Measurements from ENCODE around the gene RAB27A. TPM values are rescaled to one million over a fixed set of nuclear protein-coding genes. Genes with fewer than 3 reads are reported as not detected.

The RAB27A gene
- total RNA-seq, 2 donors from 2014 or later: 5.0 to 7.9 TPM

GRCh38 chr15:55279100-55279745 is 10.4 kb downstream of the RAB27A start:
- no peak overlapping the region for H3K4me3 ChIP-seq
- H3K9me3 ChIP-seq: no peaks in the 10 kb centered on the region
- H3K27ac ChIP-seq: no peak overlapping the region
- no peaks in the 10 kb centered on the region for H3K36me3 ChIP-seq
- TF ChIP-seq, protein P1, sequence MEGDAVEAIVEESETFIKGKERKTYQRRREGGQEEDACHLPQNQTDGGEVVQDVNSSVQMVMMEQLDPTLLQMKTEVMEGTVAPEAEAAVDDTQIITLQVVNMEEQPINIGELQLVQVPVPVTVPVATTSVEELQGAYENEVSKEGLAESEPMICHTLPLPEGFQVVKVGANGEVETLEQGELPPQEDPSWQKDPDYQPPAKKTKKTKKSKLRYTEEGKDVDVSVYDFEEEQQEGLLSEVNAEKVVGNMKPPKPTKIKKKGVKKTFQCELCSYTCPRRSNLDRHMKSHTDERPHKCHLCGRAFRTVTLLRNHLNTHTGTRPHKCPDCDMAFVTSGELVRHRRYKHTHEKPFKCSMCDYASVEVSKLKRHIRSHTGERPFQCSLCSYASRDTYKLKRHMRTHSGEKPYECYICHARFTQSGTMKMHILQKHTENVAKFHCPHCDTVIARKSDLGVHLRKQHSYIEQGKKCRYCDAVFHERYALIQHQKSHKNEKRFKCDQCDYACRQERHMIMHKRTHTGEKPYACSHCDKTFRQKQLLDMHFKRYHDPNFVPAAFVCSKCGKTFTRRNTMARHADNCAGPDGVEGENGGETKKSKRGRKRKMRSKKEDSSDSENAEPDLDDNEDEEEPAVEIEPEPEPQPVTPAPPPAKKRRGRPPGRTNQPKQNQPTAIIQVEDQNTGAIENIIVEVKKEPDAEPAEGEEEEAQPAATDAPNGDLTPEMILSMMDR (IDR thresholded peaks at IDR 0.05): no peak
- H3K27me3 ChIP-seq: no peaks in the 10 kb centered on the region
- DNase-seq (ENCODE audit: low spot score): no peak
- peaks cover 0 to 4% of the 10 kb centered on the region in 2 donors for H3K4me1 ChIP-seq

DNA sequence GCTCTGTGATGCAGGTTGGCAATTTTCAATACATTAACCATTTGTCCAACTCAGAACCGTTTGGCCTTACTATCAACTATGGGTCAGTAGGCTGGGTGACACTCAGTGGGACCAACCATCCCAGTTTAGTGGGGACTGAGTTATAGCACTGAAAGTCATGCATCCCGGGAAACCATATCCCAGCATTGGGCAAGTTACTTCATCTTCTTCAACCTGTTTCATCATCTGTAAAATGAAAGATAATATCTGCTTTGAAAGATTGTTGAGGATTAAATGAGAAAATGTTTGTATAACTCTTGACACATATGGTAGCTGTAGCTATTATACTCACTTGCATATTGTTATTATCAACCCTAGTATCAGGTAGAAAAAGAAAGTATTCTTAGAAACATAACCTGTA is 11.9 kb downstream of the RAB27A start:
- H3K27ac ChIP-seq: no peak overlapping the region
- no peaks in the 10 kb centered on the region for H3K4me1 ChIP-seq
- no peaks in the 10 kb centered on the region for H3K27me3 ChIP-seq
- no peak for DNase-seq (ENCODE audit: low spot score)
- TF ChIP-seq, protein P1 (IDR thresholded peaks at IDR 0.05): no peak
- H3K9me3 ChIP-seq: no peaks in the 10 kb centered on the region
- H3K4me3 ChIP-seq: no peak overlapping the region
- no peaks in the 10 kb centered on the region for H3K36me3 ChIP-seq

- DNase-seq (ENCODE audit: low spot score): no peak
- Histone ChIP-seq H3K4me3 (no peak overlapping the region), H3K27me3 (no peaks in the 10 kb centered on the region), H3K9me3 (no peaks in the 10 kb centered on the region), H3K36me3 (no peaks in the 10 kb centered on the region), H3K27ac (no peak overlapping the region), H3K4me1 (no peaks in the 10 kb centered on the region)
- TF ChIP-seq, protein P1 (IDR thresholded peaks at IDR 0.05): no peak
Measured at GRCh38 chr15:55277116-55277564, 12.5 kb downstream of the RAB27A start.

DNA sequence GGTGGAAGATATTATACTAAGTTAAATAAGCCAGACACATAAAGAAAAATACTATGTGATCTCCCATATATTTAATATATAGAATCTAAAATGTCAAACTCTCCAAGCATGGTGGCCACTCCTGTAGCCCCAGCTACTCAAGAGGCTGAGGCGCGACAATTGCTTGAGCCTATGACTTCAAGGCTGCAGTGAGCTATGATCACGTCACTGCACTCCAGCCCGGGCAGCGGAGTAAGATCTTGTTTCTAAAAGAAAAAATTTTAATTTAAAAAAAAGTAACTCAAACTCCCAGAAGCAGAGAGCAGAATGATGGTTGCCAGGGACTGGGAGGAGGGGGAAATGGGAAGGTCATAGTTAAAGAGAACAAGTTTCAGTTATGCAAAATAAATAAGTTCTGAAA is 13.3 kb downstream of the RAB27A start:
- Histone ChIP-seq H3K27me3 (no peaks in the 10 kb centered on the region), H3K4me1 (no peaks in the 10 kb centered on the region), H3K4me3 (no peak overlapping the region), H3K27ac (no peak overlapping the region), H3K36me3 (no peaks in the 10 kb centered on the region), H3K9me3 (no peaks in the 10 kb centered on the region)
- TF ChIP-seq, protein P1 (IDR thresholded peaks at IDR 0.05): no peak
- no peak for DNase-seq (ENCODE audit: low spot score)

- Histone ChIP-seq H3K9me3 (no peaks in the 10 kb centered on the region), H3K4me1 (no peaks in the 10 kb centered on the region), H3K27me3 (no peaks in the 10 kb centered on the region), H3K36me3 (no peaks in the 10 kb centered on the region), H3K4me3 (no peak overlapping the region), H3K27ac (no peak overlapping the region)
- DNase-seq (ENCODE audit: low spot score): no peak
- TF ChIP-seq, protein P1 (IDR thresholded peaks at IDR 0.05): no peak
Measured at GRCh38 chr15:55270291-55270690, 19.3 kb downstream of the RAB27A start.

- H3K27me3 ChIP-seq: no peaks in the 10 kb centered on the region
- TF ChIP-seq, protein P1 (IDR thresholded peaks at IDR 0.05): no peak
- no peaks in the 10 kb centered on the region for H3K9me3 ChIP-seq
- H3K36me3 ChIP-seq: no peaks in the 10 kb centered on the region
- DNase-seq (ENCODE audit: low spot score): no peak
- H3K4me3 ChIP-seq: no peak overlapping the region
- no peak overlapping the region for H3K27ac ChIP-seq
- no peaks in the 10 kb centered on the region for H3K4me1 ChIP-seq
Measured at GRCh38 chr15:55268176-55268695, 21.4 kb downstream of the RAB27A start.
